Mucosa of descending colon (tissue), 3 donors: Measurements from ENCODE around the gene DDI2. TPM values are rescaled to one million over a fixed set of nuclear protein-coding genes. Genes with fewer than 3 reads are reported as not detected.

Experiments
- ATAC-seq: fragments of 200-7000 bp; cut with Tn5 transposase; one replicate; pipeline ENCODE4 v1.9.1; 2020; ENCODE audit warnings: mild to moderate bottlenecking, moderate library complexity
- DNase-seq, 3 donors: peaks; one replicate each; pipeline ENCODE4 v3.0.0-alpha.2; 2020
- H3K36me3 ChIP-seq: fragments of 200-600 bp; one replicate; pipeline ENCODE4 v1.8.0; 2021; ENCODE audit warnings: low read depth, mild to moderate bottlenecking
- H3K4me1 ChIP-seq: fragments of 200-600 bp; one replicate; pipeline ENCODE4 v1.8.0; 2021; ENCODE audit warnings: low read depth, mild to moderate bottlenecking
- H3K4me3 ChIP-seq: fragments of 200-600 bp; one replicate; pipeline ENCODE4 v1.8.0; 2021; ENCODE audit warnings: mild to moderate bottlenecking
- H3K9me3 ChIP-seq: fragments of 200-600 bp; one replicate; pipeline ENCODE4 v1.8.0; 2021; ENCODE audit warnings: mild to moderate bottlenecking
- CTCF ChIP-seq: fragments of 200-600 bp; IDR thresholded peaks from one replicate; pipeline ENCODE4 v1.8.0; 2022; ENCODE audit warnings: antibody characterized with exemption, mild to moderate bottlenecking
- intact Hi-C, 2 donors: fragments of 100-400 bp; cut with DNase I in 1 of 2; cut with micrococcal nuclease in 1 of 2; formaldehyde crosslinking; loops; one replicate each; pipeline versions ENCODE4 v1.11.0 to v1.11.1; 2022; cut with DNase I, micrococcal nuclease
- total RNA-seq, 3 donors: library from RNA; stranded (reverse); fragmentation: NEBNext Ultra II Directional in 2 of 3; extraction: Animal tissue kit (Norgen Biotek cat#: 25700) in 2 of 3; gene quantifications; one replicate each; pipeline versions ENCODE4 v1.2.1 to v1.2.4, GENCODE V29; 2021 to 2023
- donor health status: DM: no; HTN: no; CAD: no; lungs with moderate emphysema.
- donor health status: DM: no; HTN: no; CAD: no.
- donor health status: DM: no; HTN: yes; CAD: no.

DDI2 gene
- total RNA-seq, 3 donors from 2014 or later, result 33.5 to 36.2 (median 34.6) TPM

GRCh38 chr1:15620902-15621682 lies 3.8 kb downstream of the DDI2 start:
- peaks cover 42% of the 10 kb centered on the region for H3K4me1 ChIP-seq
- no peak for DNase-seq
- no peak for ATAC-seq
- no peaks in the 10 kb centered on the region for H3K36me3 ChIP-seq
- H3K9me3 ChIP-seq, result no peaks in the 10 kb centered on the region
- no peak for TF ChIP-seq CTCF
- intact Hi-C loops, result no loop called here
- H3K4me3 ChIP-seq, result no peak overlapping the region

GRCh38 chr1:15621975-15622374 lies 4.7 kb downstream of the DDI2 start:
- DNase-seq, result no peak
- peaks cover 42% of the 10 kb centered on the region for H3K4me1 ChIP-seq
- H3K9me3 ChIP-seq, result no peaks in the 10 kb centered on the region
- ATAC-seq, result no peak
- H3K36me3 ChIP-seq, result no peaks in the 10 kb centered on the region
- intact Hi-C loops, result no loop called here
- TF ChIP-seq CTCF, result no peak
- no peak overlapping the region for H3K4me3 ChIP-seq

GRCh38 chr1:15622712-15623373 lies 5.6 kb downstream of the DDI2 start:
- Histone ChIP-seq H3K4me3 (no peak overlapping the region), H3K4me1 (peaks cover 42% of the 10 kb centered on the region), H3K36me3 (no peaks in the 10 kb centered on the region), H3K9me3 (no peaks in the 10 kb centered on the region)
- TF ChIP-seq CTCF, result no peak
- DNase-seq (no peak), ATAC-seq (no peak)
- intact Hi-C loops, result no loop called here

- Histone ChIP-seq H3K4me3 (no peak overlapping the region), H3K36me3 (no peaks in the 10 kb centered on the region), H3K4me1 (peaks cover 41% of the 10 kb centered on the region), H3K9me3 (no peaks in the 10 kb centered on the region)
- DNase-seq, result no peak
- no peak for TF ChIP-seq CTCF
- no peak for ATAC-seq
- intact Hi-C loops, result no loop called here
These were observed 6.2 kb downstream of the DDI2 start for GRCh38 chr1:15623435-15623834.

- H3K4me3 ChIP-seq, result no peak overlapping the region
These were observed 7.0 kb downstream of the DDI2 start for GRCh38 chr1:15624133-15624714.

More at GRCh38 chr1:15624133-15624714, 7.0 kb downstream of the DDI2 start:
- DNase-seq (no peak), ATAC-seq (no peak)
- Histone ChIP-seq H3K4me1 (peaks cover 33% of the 10 kb centered on the region), H3K36me3 (no peaks in the 10 kb centered on the region), H3K9me3 (no peaks in the 10 kb centered on the region)
- no peak for TF ChIP-seq CTCF
- intact Hi-C loops, result no loop called here
